ENCODE data around the gene NTRK3.

- TF ChIP-seq CTCF (IDR thresholded peaks at IDR 0.05) (no peak), POLR2A (IDR thresholded peaks at IDR 0.05) (no peak)
These were observed 332.1 kb downstream of the NTRK3 start for GRCh38 chr15:87924433-87924832.

Data from testis (tissue), 2 donors.